H9 (cell line): ENCODE measurements around the gene LRIG1. TPM values are rescaled to one million over a fixed set of nuclear protein-coding genes. Genes with fewer than 3 reads are reported as not detected.
A peak's percentile ranks its signal among the peaks of the same experiment; 100 is the strongest.

Source experiments
- DNase-seq: peaks from one replicate; pipeline ENCODE4 v3.0.0-alpha.2; 2017
- H2AFZ ChIP-seq: one replicate; pipeline ENCODE4 v1.6.1; 2013; ENCODE audit warnings: mild to moderate bottlenecking, low read length, control low read depth, moderate library complexity
- H2AK5ac ChIP-seq: 2 replicates; pipeline ENCODE4 v1.6.1; 2013; ENCODE audit warnings: low read length, control low read depth, mixed read lengths; ENCODE audit not compliant: insufficient read length
- H2BK120ac ChIP-seq: one replicate; pipeline ENCODE4 v1.6.1; 2013; ENCODE audit warnings: low read depth, mild to moderate bottlenecking, low read length, control low read depth, inconsistent platforms; ENCODE audit not compliant: poor library complexity, severe bottlenecking
- H2BK12ac ChIP-seq: 2 replicates; pipeline ENCODE4 v1.6.1; 2013; ENCODE audit warnings: low read length, control low read depth, mixed read lengths, low read depth; ENCODE audit not compliant: insufficient read length
- H2BK15ac ChIP-seq: 2 replicates; pipeline ENCODE4 v1.6.1; 2013; ENCODE audit warnings: low read depth, low read length, control low read depth
- H2BK20ac ChIP-seq: one replicate; pipeline ENCODE4 v1.6.1; 2013; ENCODE audit warnings: low read depth, mild to moderate bottlenecking, low read length, control low read depth, inconsistent platforms; ENCODE audit not compliant: poor library complexity, severe bottlenecking
- H2BK5ac ChIP-seq: 2 replicates; pipeline ENCODE4 v1.6.1; 2013; ENCODE audit warnings: low read length, control low read depth, mixed read lengths; ENCODE audit not compliant: insufficient read length
- H3K14ac ChIP-seq: 2 replicates; pipeline ENCODE4 v1.6.1; 2013; ENCODE audit warnings: low read length, control low read depth; ENCODE audit not compliant: insufficient read depth
- H3K18ac ChIP-seq: 2 replicates; pipeline ENCODE4 v1.6.1; 2013; ENCODE audit warnings: low read depth, mild to moderate bottlenecking, mixed read lengths, low read length, control low read depth; ENCODE audit not compliant: insufficient read length
- H3K23ac ChIP-seq: 2 replicates; pipeline ENCODE4 v1.6.1; 2013; ENCODE audit warnings: low read length, control low read depth, mixed read lengths, low read depth; ENCODE audit not compliant: insufficient read length
- H3K23me2 ChIP-seq: 2 replicates; pipeline ENCODE4 v1.6.1; 2013; ENCODE audit warnings: low read depth, mild to moderate bottlenecking, mixed read lengths, low read length, control low read depth; ENCODE audit not compliant: insufficient read length, poor library complexity, severe bottlenecking
- H3K27ac ChIP-seq: 2 replicates; pipeline ENCODE4 v1.5.1; 2013; ENCODE audit warnings: low read length, control low read depth, mixed read lengths, low read depth; ENCODE audit not compliant: insufficient read length
- H3K27me3 ChIP-seq: 2 replicates; pipeline ENCODE4 v1.6.1; 2013; ENCODE audit warnings: low read length, control low read depth, inconsistent platforms; ENCODE audit not compliant: insufficient read depth
- H3K4ac ChIP-seq: 2 replicates; pipeline ENCODE4 v1.6.1; 2013; ENCODE audit warnings: low read depth, mild to moderate bottlenecking, control low read depth, inconsistent platforms, low read length, moderate library complexity
- H3K4me1 ChIP-seq: 2 replicates; pipeline ENCODE4 v1.6.1; 2013; ENCODE audit warnings: low read length, control low read depth, inconsistent platforms; ENCODE audit not compliant: insufficient read depth
- H3K4me2 ChIP-seq: 2 replicates; pipeline ENCODE4 v1.6.1; 2013; ENCODE audit warnings: low read length, control low read depth, mixed read lengths; ENCODE audit not compliant: insufficient read length, insufficient read depth
- H3K56ac ChIP-seq: 2 replicates; pipeline ENCODE4 v1.6.1; 2013; ENCODE audit warnings: low read depth, mild to moderate bottlenecking, mixed read lengths, low read length, control low read depth; ENCODE audit not compliant: insufficient read length
- H3K79me1 ChIP-seq: 2 replicates; pipeline ENCODE4 v1.6.1; 2013; ENCODE audit warnings: low read depth, mild to moderate bottlenecking, moderate library complexity, low read length, control low read depth, inconsistent platforms; ENCODE audit not compliant: insufficient read depth, poor library complexity, severe bottlenecking
- H3K79me2 ChIP-seq: 2 replicates; pipeline ENCODE4 v1.6.1; 2013; ENCODE audit warnings: low read length, control low read depth, inconsistent platforms; ENCODE audit not compliant: insufficient read depth
- H3K9ac ChIP-seq: 2 replicates; pipeline ENCODE4 v1.6.1; 2013; ENCODE audit warnings: low read length, control low read depth, mixed read lengths; ENCODE audit not compliant: insufficient read length; ENCODE audit errors: extremely low read depth
- H3K9me3 ChIP-seq: one replicate; pipeline ENCODE4 v1.6.1; 2013; ENCODE audit warnings: low read depth, low read length, inconsistent platforms; ENCODE audit not compliant: control insufficient read depth
- H3T11ph ChIP-seq: one replicate; pipeline ENCODE4 v1.6.1; 2013; ENCODE audit warnings: mild to moderate bottlenecking, low read length, control low read depth, inconsistent platforms
- H4K20me1 ChIP-seq: one replicate; pipeline ENCODE4 v1.6.1; 2013; ENCODE audit not compliant: control insufficient read depth, insufficient read length, insufficient read depth
- H4K5ac ChIP-seq: 2 replicates; pipeline ENCODE4 v1.6.1; 2013; ENCODE audit warnings: low read depth, mild to moderate bottlenecking, mixed read lengths, low read length, control low read depth; ENCODE audit not compliant: insufficient read length
- H4K8ac ChIP-seq: replicated peaks from 2 replicates; pipeline ENCODE4 v1.6.1; 2013; ENCODE audit warnings: low read length, control low read depth, mixed read lengths, low read depth; ENCODE audit not compliant: insufficient read length
- H4K91ac ChIP-seq: 2 replicates; pipeline ENCODE4 v1.6.1; 2013; ENCODE audit warnings: low read depth, mild to moderate bottlenecking, moderate library complexity, mixed read lengths, low read length, control low read depth; ENCODE audit not compliant: insufficient read length
- H3K27ac Mint-ChIP-seq, 3 experiments: 2 replicates in 2 of 3; 3 replicates in 1 of 3; pipeline ENCODE4 v1.8.0; 2020 to 2021; ENCODE audit warnings: mixed read lengths in 3 of 3, mild to moderate bottlenecking in 1 of 3, moderate library complexity in 1 of 3
- H3K27me3 Mint-ChIP-seq: 2 replicates; pipeline ENCODE4 v1.8.0; 2021; ENCODE audit warnings: low read depth, mild to moderate bottlenecking, moderate library complexity, mixed read lengths
- H3K36me3 Mint-ChIP-seq, 3 experiments: 2 replicates in 2 of 3; 3 replicates in 1 of 3; pipeline ENCODE4 v1.8.0; 2020 to 2021; ENCODE audit warnings: low read depth in 3 of 3, mixed read lengths in 3 of 3; ENCODE audit not compliant: insufficient read depth in 1 of 3
- H3K4me1 Mint-ChIP-seq, 2 experiments: 2 replicates each; pipeline ENCODE4 v1.8.0; 2020; ENCODE audit warnings: mixed read lengths in 2 of 2
- H3K4me3 Mint-ChIP-seq, 2 experiments: 2 replicates in 1 of 2; 3 replicates in 1 of 2; pipeline ENCODE4 v1.8.0; 2020 to 2021; ENCODE audit warnings: mild to moderate bottlenecking in 2 of 2, mixed read lengths in 2 of 2, moderate library complexity in 1 of 2
- H3K9me3 Mint-ChIP-seq, 2 experiments: 2 replicates in 1 of 2; 3 replicates in 1 of 2; pipeline ENCODE4 v1.8.0; 2020; ENCODE audit warnings: mild to moderate bottlenecking in 2 of 2, mixed read lengths in 2 of 2, moderate library complexity in 1 of 2
- CTCF ChIP-seq: fragments of 200-600 bp; sonication (generic); conservative IDR thresholded peaks from 3 replicates; pipeline ENCODE4 v1.8.0; 2021; ENCODE audit warnings: antibody characterized with exemption, mild to moderate bottlenecking
- WGBS: extraction: QIAGEN DNeasy Blood & Tissue Kit; methylation state at CpG from one replicate; pipeline ENCODE4 v1.1.7; 2013; ENCODE audit warnings: missing lambda C conversion rate, low lambda C conversion rate, mixed read lengths; ENCODE audit not compliant: insufficient read length; ENCODE audit errors: extremely low coverage; 5-methylcytosine and 5-hydroxymethylcytosine counted together
- total RNA-seq: library from RNA; stranded (reverse); gene quantifications from 2 replicates; pipeline ENCODE4 v1.2.1, GENCODE V29; 2021

Gene LRIG1
- total RNA-seq, 1 experiment from 2014 or later: 70.3 TPM

- H3K14ac ChIP-seq: no peak overlapping the region
- peaks cover 2% of the 10 kb centered on the region for H3K79me1 ChIP-seq
- no peak overlapping the region for H3K4ac ChIP-seq
- H2AK5ac ChIP-seq: no peak overlapping the region
- peaks cover 9 to 12% of the 10 kb centered on the region in 2 experiments for H3K4me1 Mint-ChIP-seq
- H4K91ac ChIP-seq: no peak overlapping the region
- no peak overlapping the region for H3K18ac ChIP-seq
- H3K9ac ChIP-seq: no peak overlapping the region
- no peak overlapping the region for H2BK120ac ChIP-seq
- peak overlapping the region in 1 of 3 experiments; percentile 28; a peak in 2 of 7 replicates for H3K27ac Mint-ChIP-seq
- no peaks in the 10 kb centered on the region for H3K27me3 ChIP-seq
- no peak overlapping the region for H3K23ac ChIP-seq
- no peak overlapping the region for H3T11ph ChIP-seq
- H2BK15ac ChIP-seq: no peak overlapping the region
- H4K5ac ChIP-seq: no peak overlapping the region
- H3K27ac ChIP-seq: no peak overlapping the region
- H3K9me3 ChIP-seq: no peaks in the 10 kb centered on the region
- H3K27me3 Mint-ChIP-seq: no peaks in the 10 kb centered on the region; the same call in 1 of the 2 replicates
- H3K4me3 Mint-ChIP-seq: no peak overlapping the region
- H3K23me2 ChIP-seq: no peaks in the 10 kb centered on the region
- H2AFZ ChIP-seq: no peak overlapping the region
- H2BK12ac ChIP-seq: no peak overlapping the region
- H4K20me1 ChIP-seq: no peaks in the 10 kb centered on the region
- no peak overlapping the region for H2BK20ac ChIP-seq
- H3K4me2 ChIP-seq: no peak overlapping the region
- no peak overlapping the region for H2BK5ac ChIP-seq
- WGBS: no CpG with 5 or more reads among the region's 9 CpGs
- no peak for DNase-seq
- H3K56ac ChIP-seq: no peak overlapping the region
- H3K4me1 ChIP-seq: no peaks in the 10 kb centered on the region
- H4K8ac ChIP-seq: no peak overlapping the region
- TF ChIP-seq CTCF: no peak
- no peaks in the 10 kb centered on the region; a peak in 1 of 5 replicates for H3K9me3 Mint-ChIP-seq
- H3K79me2 ChIP-seq: no peaks in the 10 kb centered on the region
- peaks cover 65 to 96% (median 93%) of the 10 kb centered on the region in 3 experiments for H3K36me3 Mint-ChIP-seq
Observed at GRCh38 chr3:66396888-66397287, 103.9 kb downstream of the LRIG1 start.
